ENCODE data around the gene MYT1.
"Not testable (repeated sequence)": the region's sequence is repeated elsewhere in the genome, so short reads cannot be mapped to it uniquely, and the experiment has no call there.

- peak in 3 of 4 experiments; percentile 9 to 36 (median 22) for TF ChIP-seq CTCF (IDR thresholded peaks at IDR 0.05)
- TF ChIP-seq POLR2A (IDR thresholded peaks at IDR 0.05), result not testable (repeated sequence)
Measured at GRCh38 chr20:64285579-64286446, 121.6 kb downstream of the MYT1 start.

Measured in uterus (tissue), 2 donors.